NCI-H524 treated with DMSO at 0.1 percent for 48 hours (cell line): ENCODE data around the gene ABCA6.

ENCODE experiments used
- DNase-seq: peaks from one replicate; lab custom pipeline; 2025; lab: John Stamatoyannopoulos, UW

The ABCA6 gene

GRCh38 chr17:69143151-69143550, 1.5 kb upstream of the ABCA6 start:
- no peak for DNase-seq

- no peak for DNase-seq
These were observed 594 bp upstream of the ABCA6 start for GRCh38 chr17:69142175-69142802.

- no peak for DNase-seq
These were observed 7.6 kb downstream of the ABCA6 start for GRCh38 chr17:69134112-69134511.

GRCh38 chr17:69130627-69131296, 10.9 kb downstream of the ABCA6 start:
- no peak for DNase-seq

GRCh38 chr17:69123626-69124025, 18.1 kb downstream of the ABCA6 start:
- no peak for DNase-seq

GRCh38 chr17:69122065-69122464, 19.6 kb downstream of the ABCA6 start:
- DNase-seq = no peak

- DNase-seq = no peak
These were observed 23.6 kb downstream of the ABCA6 start for GRCh38 chr17:69117855-69118784.

- DNase-seq = no peak
These were observed 29.9 kb downstream of the ABCA6 start for GRCh38 chr17:69111794-69112193.

GRCh38 chr17:69105907-69106730, 35.6 kb downstream of the ABCA6 start:
- no peak for DNase-seq

GRCh38 chr17:69103557-69104233, 38.0 kb downstream of the ABCA6 start:
- no peak for DNase-seq

- no peak for DNase-seq
These were observed 43.1 kb downstream of the ABCA6 start for GRCh38 chr17:69098625-69099024.

GRCh38 chr17:69096541-69096940, 45.2 kb downstream of the ABCA6 start:
- no peak for DNase-seq

GRCh38 chr17:69093995-69094394, 47.7 kb downstream of the ABCA6 start:
- DNase-seq = no peak

GRCh38 chr17:69093279-69093789, 48.4 kb downstream of the ABCA6 start:
- DNase-seq = no peak

GRCh38 chr17:69090365-69090764, 51.3 kb downstream of the ABCA6 start:
- DNase-seq = no peak

- no peak for DNase-seq
These were observed 53.0 kb downstream of the ABCA6 start for GRCh38 chr17:69088643-69089200.

- no peak for DNase-seq
These were observed 55.1 kb downstream of the ABCA6 start for GRCh38 chr17:69086641-69087040.

- no peak for DNase-seq
These were observed 56.8 kb downstream of the ABCA6 start for GRCh38 chr17:69084911-69085310.

- no peak for DNase-seq
These were observed 59.0 kb downstream of the ABCA6 start for GRCh38 chr17:69082696-69083095.

GRCh38 chr17:69078864-69079263, 62.8 kb downstream of the ABCA6 start:
- DNase-seq = no peak

- DNase-seq = no peak
These were observed 65.9 kb downstream of the ABCA6 start for GRCh38 chr17:69075823-69076222.
